Natural killer cell (primary cell): Measurements from ENCODE around the gene TFRC. TPM values are rescaled to one million over a fixed set of nuclear protein-coding genes. Genes with fewer than 3 reads are reported as not detected.

Experiments
- ATAC-seq, 3 donors: fragments of 150-1000 bp in 2 of 3; fragments of 200-7000 bp in 1 of 3; cut with Tn5 transposase; 1 replicate in 1 of 3; 2 replicates in 2 of 3; pipeline ENCODE4 v1.10.0; 2021; ENCODE audit warnings: mild to moderate bottlenecking in 2 of 3, moderate library complexity in 2 of 3
- DNase-seq, 2 donors: peaks; one replicate each; pipeline versions ENCODE4 v3.0.0 to v3.0.0-alpha.2; 2013 to 2021; ENCODE audit warnings: mixed read lengths in 1 of 2
- H3K27ac ChIP-seq: one replicate; pipeline ENCODE4 v1.5.1; 2013; ENCODE audit warnings: mild to moderate bottlenecking, low read length
- H3K27me3 ChIP-seq: one replicate; pipeline ENCODE4 v1.6.1; 2013; ENCODE audit warnings: low read length; ENCODE audit not compliant: control insufficient read depth, insufficient read depth
- H3K36me3 ChIP-seq: one replicate; pipeline ENCODE4 v1.6.1; 2013; ENCODE audit warnings: low read length; ENCODE audit not compliant: control insufficient read depth, insufficient read depth
- H3K4me1 ChIP-seq: one replicate; pipeline ENCODE4 v1.6.1; 2013; ENCODE audit warnings: low read length; ENCODE audit not compliant: control insufficient read depth, insufficient read depth
- H3K4me3 ChIP-seq: one replicate; pipeline ENCODE4 v1.5.1; 2013; ENCODE audit warnings: low read length
- H3K9me3 ChIP-seq: one replicate; pipeline ENCODE4 v1.6.1; 2013; ENCODE audit warnings: low read length; ENCODE audit not compliant: control insufficient read depth, insufficient read depth
- H3K27ac Mint-ChIP-seq, 2 donors: one replicate each; pipeline ENCODE4 v1.8.0; 2022; ENCODE audit warnings: mild to moderate bottlenecking in 2 of 2, mixed read lengths in 2 of 2, moderate library complexity in 1 of 2
- H3K27me3 Mint-ChIP-seq, 2 donors: one replicate each; pipeline ENCODE4 v1.8.0; 2022; ENCODE audit warnings: low read depth in 2 of 2, mixed read lengths in 2 of 2
- H3K36me3 Mint-ChIP-seq: one replicate; pipeline ENCODE4 v1.8.0; 2022; ENCODE audit warnings: mixed read lengths
- H3K4me1 Mint-ChIP-seq, 2 donors: one replicate each; pipeline ENCODE4 v1.8.0; 2022; ENCODE audit warnings: mixed read lengths in 2 of 2
- H3K4me3 Mint-ChIP-seq: one replicate; pipeline ENCODE4 v1.8.0; 2022; ENCODE audit warnings: mild to moderate bottlenecking, moderate library complexity, mixed read lengths
- H3K9me3 Mint-ChIP-seq, 2 donors: one replicate each; pipeline ENCODE4 v1.8.0; 2022; ENCODE audit warnings: mixed read lengths in 2 of 2
- CTCF ChIP-seq: fragments of 200-600 bp; IDR thresholded peaks from one replicate; pipeline ENCODE4 v1.8.0; 2022; ENCODE audit warnings: antibody characterized with exemption
- WGBS: methylation state at CpG from one replicate; pipeline ENCODE4 v1.1.7; 2013; ENCODE audit warnings: missing lambda C conversion rate; ENCODE audit not compliant: insufficient coverage; 5-methylcytosine and 5-hydroxymethylcytosine counted together
- intact Hi-C: fragments of 100-400 bp; cut with micrococcal nuclease; formaldehyde crosslinking; loops from one replicate; pipeline ENCODE4 v1.14.2; 2022
- total RNA-seq, 4 donors: library from RNA; stranded (reverse); fragments of 120-200 nt in 1 of 4; gene quantifications; one replicate each; pipeline versions ENCODE4 v1.2.3 to v1.2.4, GENCODE V29; 2013 to 2022

Gene TFRC
- total RNA-seq, 3 donors from 2014 or later (not counting 1 experiment from before 2014, with no cell fraction given), result 74.3 to 111 (median 78.3) TPM

- intact Hi-C loops, result no loop called here
- peaks cover 55% of the 10 kb centered on the region for H3K4me1 ChIP-seq
- no peak for DNase-seq
- H3K9me3 Mint-ChIP-seq, result no peaks in the 10 kb centered on the region
- no peak overlapping the region for H3K4me3 ChIP-seq
- 97% methylated on average over 4 of the region's 5 CpGs for WGBS
- H3K36me3 ChIP-seq, result no peaks in the 10 kb centered on the region
- no peak overlapping the region for H3K27ac Mint-ChIP-seq
- no peak for ATAC-seq
- H3K4me1 Mint-ChIP-seq, result peaks cover 30 to 44% of the 10 kb centered on the region in 2 donors
- no peak overlapping the region for H3K4me3 Mint-ChIP-seq
- H3K9me3 ChIP-seq, result no peaks in the 10 kb centered on the region
- H3K27me3 Mint-ChIP-seq, result no peaks in the 10 kb centered on the region
- H3K27me3 ChIP-seq, result no peaks in the 10 kb centered on the region
- no peak for TF ChIP-seq CTCF
- H3K36me3 Mint-ChIP-seq, result no peaks in the 10 kb centered on the region
- H3K27ac ChIP-seq, result no peak overlapping the region
Measured at GRCh38 chr3:196124608-196125007, 42.7 kb upstream of the TFRC start.

GRCh38 chr3:196122688-196123046 is 40.8 kb upstream of the TFRC start:
- Histone ChIP-seq H3K4me1 (peaks cover 54% of the 10 kb centered on the region), H3K27ac (no peak overlapping the region), H3K4me3 (no peak overlapping the region), H3K36me3 (no peaks in the 10 kb centered on the region), H3K9me3 (no peaks in the 10 kb centered on the region), H3K27me3 (no peaks in the 10 kb centered on the region)
- Mint-ChIP-seq H3K36me3 (no peaks in the 10 kb centered on the region), H3K9me3 (no peaks in the 10 kb centered on the region), H3K4me3 (no peak overlapping the region), H3K27ac (peak overlapping the region in 1 of 2 donors; percentile 15), H3K4me1 (peaks cover 27 to 41% of the 10 kb centered on the region in 2 donors), H3K27me3 (no peaks in the 10 kb centered on the region)
- ATAC-seq (no peak), DNase-seq (no peak)
- WGBS, result 84% methylated on average over 8 of the region's 8 CpGs
- TF ChIP-seq CTCF, result no peak
- intact Hi-C loops, result no loop called here

DNA sequence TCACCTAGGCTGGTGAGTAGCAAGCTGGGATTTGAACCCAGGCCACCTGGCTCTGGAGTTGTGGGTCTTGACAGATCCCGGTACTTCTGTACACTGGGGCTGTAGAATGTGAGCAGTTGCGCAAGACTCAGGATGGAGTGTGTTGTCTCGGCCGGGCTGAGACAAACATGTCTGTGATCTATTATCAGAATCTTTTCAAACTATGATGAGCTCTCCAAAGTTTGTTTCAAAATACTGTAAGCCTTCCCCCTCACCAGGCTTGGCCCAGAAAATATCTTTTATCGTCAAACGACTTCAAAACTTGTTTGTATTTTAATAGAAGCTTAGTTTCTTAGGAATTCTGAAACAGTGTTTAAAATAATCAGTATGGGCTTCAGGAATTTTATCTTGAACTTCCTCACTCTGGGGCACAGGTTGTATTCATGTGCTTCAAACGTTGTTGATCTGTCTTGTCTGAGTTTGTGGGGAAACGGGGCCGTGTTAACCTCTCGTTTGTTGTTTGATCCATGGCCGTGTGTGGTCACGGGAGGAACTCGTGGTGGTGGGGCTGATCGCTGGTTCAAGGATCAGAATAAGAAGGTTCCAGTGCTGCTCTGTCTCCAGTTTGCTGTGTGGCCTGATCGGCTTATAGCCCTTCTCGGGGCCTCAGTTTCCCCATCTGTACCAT is 40.3 kb upstream of the TFRC start:
- H3K4me1 ChIP-seq, result peaks cover 52% of the 10 kb centered on the region

More for the DNA sequence above, 40.3 kb upstream of the TFRC start:
- DNase-seq, result no peak
- H3K4me3 Mint-ChIP-seq, result no peak overlapping the region
- ATAC-seq, result no peak
- no peaks in the 10 kb centered on the region for H3K27me3 Mint-ChIP-seq
- no peaks in the 10 kb centered on the region for H3K9me3 Mint-ChIP-seq
- Histone ChIP-seq H3K36me3 (no peaks in the 10 kb centered on the region), H3K9me3 (no peaks in the 10 kb centered on the region), H3K27me3 (no peaks in the 10 kb centered on the region), H3K4me3 (no peak overlapping the region), H3K27ac (no peak overlapping the region)
- H3K27ac Mint-ChIP-seq, result peak overlapping the region in 1 of 2 donors; percentile 15
- intact Hi-C loops, result no loop called here
- H3K36me3 Mint-ChIP-seq, result no peaks in the 10 kb centered on the region
- no peak for TF ChIP-seq CTCF
- peaks cover 22 to 36% of the 10 kb centered on the region in 2 donors for H3K4me1 Mint-ChIP-seq
- WGBS, result 55% methylated on average over 16 of the region's 16 CpGs
